Esophagus (tissue), 2 donors: ENCODE results near the gene ETF1. TPM values are rescaled to one million over a fixed set of nuclear protein-coding genes. Genes with fewer than 3 reads are reported as not detected.

Source experiments
- H3K27ac ChIP-seq, 2 donors: one replicate each; pipeline ENCODE4 v1.5.1; 2013; ENCODE audit warnings: low read depth in 2 of 2, mild to moderate bottlenecking in 2 of 2, inconsistent platforms in 1 of 2, low read length in 1 of 2, moderate library complexity in 1 of 2
- H3K27me3 ChIP-seq, 2 donors: one replicate each; pipeline ENCODE4 v1.6.1; 2013; ENCODE audit warnings: low read length in 2 of 2, control low read depth in 1 of 2, mild to moderate bottlenecking in 1 of 2; ENCODE audit not compliant: insufficient read depth in 2 of 2, control insufficient read depth in 1 of 2
- H3K36me3 ChIP-seq, 2 donors: one replicate each; pipeline ENCODE4 v1.6.1; 2013; ENCODE audit warnings: low read length in 1 of 2; ENCODE audit not compliant: control insufficient read depth in 2 of 2, insufficient read depth in 2 of 2
- H3K4me1 ChIP-seq, 2 donors: one replicate each; pipeline ENCODE4 v1.6.1; 2013; ENCODE audit warnings: low read length in 1 of 2; ENCODE audit not compliant: control insufficient read depth in 2 of 2, insufficient read depth in 2 of 2
- H3K4me3 ChIP-seq, 2 donors: one replicate each; pipeline ENCODE4 v1.5.1; 2013; ENCODE audit warnings: low read length in 2 of 2, mild to moderate bottlenecking in 2 of 2, low read depth in 1 of 2, moderate library complexity in 1 of 2
- H3K9me3 ChIP-seq, 2 donors: one replicate each; pipeline ENCODE4 v1.6.1; 2013; ENCODE audit warnings: mild to moderate bottlenecking in 2 of 2, low read depth in 1 of 2, low read length in 1 of 2, moderate library complexity in 1 of 2; ENCODE audit not compliant: control insufficient read depth in 2 of 2, insufficient read depth in 1 of 2
- WGBS, 2 donors: extraction: QIAGEN DNeasy Blood & Tissue Kit; methylation state at CpG; one replicate each; pipeline ENCODE4 v1.1.7; 2013; 5-methylcytosine and 5-hydroxymethylcytosine counted together
- polyA plus RNA-seq, 2 donors: library from polyadenylated mRNA; stranded (reverse); fragments of 200-250 nt; gene quantifications; one replicate each; pipeline ENCODE4 v1.2.3, GENCODE V29; 2013
- donor health status: healthy with polysubstance abuse.
- donor health status: Bipolar disorder and iron deficiency.

Gene ETF1
- polyA plus RNA-seq, 2 donors = 38.9 to 64.8 TPM

- no peak overlapping the region for H3K4me3 ChIP-seq
- H3K9me3 ChIP-seq = no peaks in the 10 kb centered on the region
- peaks cover 0 to 2% of the 10 kb centered on the region in 2 donors for H3K36me3 ChIP-seq
- H3K4me1 ChIP-seq = no peaks in the 10 kb centered on the region
- WGBS, 2 donors = 57 to 60% methylated on average over 4 of the region's 4 CpGs
- no peak overlapping the region for H3K27ac ChIP-seq
- H3K27me3 ChIP-seq = no peaks in the 10 kb centered on the region
These were observed 6.2 kb downstream of the ETF1 start for GRCh38 chr5:138536665-138537315.

- 73 to 81% methylated on average over 2 of the region's 2 CpGs for WGBS, 2 donors
- peaks cover 0 to 2% of the 10 kb centered on the region in 2 donors for H3K36me3 ChIP-seq
- peak overlapping the region in 1 of 2 donors; percentile 9 for H3K27ac ChIP-seq
These were observed 6.8 kb downstream of the ETF1 start for GRCh38 chr5:138536215-138536614.

GRCh38 chr5:138533973-138534941, 8.8 kb downstream of the ETF1 start:
- 69 to 79% methylated on average over 5 of the region's 5 CpGs for WGBS, 2 donors
- Histone ChIP-seq H3K27ac (no peak overlapping the region), H3K36me3 (peaks cover 0 to 2% of the 10 kb centered on the region in 2 donors), H3K4me3 (no peak overlapping the region), H3K9me3 (no peaks in the 10 kb centered on the region), H3K27me3 (no peaks in the 10 kb centered on the region), H3K4me1 (peaks cover 0 to 3% of the 10 kb centered on the region in 2 donors)

More at GRCh38 chr5:138536215-138536614, 6.8 kb downstream of the ETF1 start:
- H3K4me3 ChIP-seq = no peak overlapping the region
- no peaks in the 10 kb centered on the region for H3K27me3 ChIP-seq
- no peaks in the 10 kb centered on the region for H3K9me3 ChIP-seq
- no peaks in the 10 kb centered on the region for H3K4me1 ChIP-seq

GRCh38 chr5:138529812-138530211, 13.2 kb downstream of the ETF1 start:
- Histone ChIP-seq H3K4me3 (no peak overlapping the region), H3K27me3 (no peaks in the 10 kb centered on the region), H3K36me3 (peaks cover 0 to 2% of the 10 kb centered on the region in 2 donors), H3K4me1 (peaks cover 0 to 5% of the 10 kb centered on the region in 2 donors), H3K27ac (no peak overlapping the region), H3K9me3 (no peaks in the 10 kb centered on the region)
- WGBS, 2 donors = 94 to 95% methylated on average over 8 of the region's 8 CpGs

GRCh38 chr5:138528744-138529469, 14.1 kb downstream of the ETF1 start:
- 57 to 60% methylated on average over 7 of the region's 7 CpGs for WGBS, 2 donors
- H3K9me3 ChIP-seq = no peaks in the 10 kb centered on the region
- no peaks in the 10 kb centered on the region for H3K27me3 ChIP-seq
- peak overlapping the region in 1 of 2 donors; percentile 26 for H3K27ac ChIP-seq
- no peak overlapping the region for H3K4me3 ChIP-seq
- peaks cover 0 to 5% of the 10 kb centered on the region in 2 donors for H3K4me1 ChIP-seq
- peaks cover 0 to 2% of the 10 kb centered on the region in 2 donors for H3K36me3 ChIP-seq

GRCh38 chr5:138528208-138528607, 14.8 kb downstream of the ETF1 start:
- Histone ChIP-seq H3K27me3 (no peaks in the 10 kb centered on the region), H3K4me1 (peaks cover 0 to 5% of the 10 kb centered on the region in 2 donors), H3K9me3 (no peaks in the 10 kb centered on the region), H3K27ac (no peak overlapping the region), H3K4me3 (no peak overlapping the region), H3K36me3 (peaks cover 0 to 2% of the 10 kb centered on the region in 2 donors)
- WGBS, 2 donors = 55 to 74% methylated on average over 1 of the region's 1 CpG

GRCh38 chr5:138527170-138527569, 15.9 kb downstream of the ETF1 start:
- 49 to 55% methylated on average over 1 of the region's 1 CpG for WGBS, 2 donors
- Histone ChIP-seq H3K27ac (no peak overlapping the region), H3K9me3 (no peaks in the 10 kb centered on the region), H3K36me3 (no peaks in the 10 kb centered on the region), H3K4me1 (peaks cover 0 to 5% of the 10 kb centered on the region in 2 donors), H3K4me3 (no peak overlapping the region), H3K27me3 (no peaks in the 10 kb centered on the region)

- Histone ChIP-seq H3K9me3 (no peaks in the 10 kb centered on the region), H3K4me3 (no peak overlapping the region), H3K36me3 (peaks cover 0 to under 1% of the 10 kb centered on the region in 2 donors), H3K4me1 (peaks cover 0 to 3% of the 10 kb centered on the region in 2 donors), H3K27ac (no peak overlapping the region), H3K27me3 (no peaks in the 10 kb centered on the region)
- WGBS, 2 donors = 89 to 98% methylated on average over 5 of the region's 5 CpGs
These were observed 19.6 kb downstream of the ETF1 start for GRCh38 chr5:138523406-138523805.

- H3K27ac ChIP-seq = no peak overlapping the region
- H3K4me1 ChIP-seq = no peaks in the 10 kb centered on the region
- peaks cover 0 to 6% of the 10 kb centered on the region in 2 donors for H3K36me3 ChIP-seq
- 100% methylated on average over 1 of the region's 1 CpG for WGBS, 2 donors
- H3K4me3 ChIP-seq = no peak overlapping the region
- H3K27me3 ChIP-seq = no peaks in the 10 kb centered on the region
- no peaks in the 10 kb centered on the region for H3K9me3 ChIP-seq
These were observed 22.1 kb downstream of the ETF1 start for GRCh38 chr5:138520971-138521370.
